GM23338 (cell line): ENCODE measurements around the gene CAMK2N2. TPM values are rescaled to one million over a fixed set of nuclear protein-coding genes. Genes with fewer than 3 reads are reported as not detected.
A peak's percentile ranks its signal among the peaks of the same experiment; 100 is the strongest.

Experiments
- ATAC-seq: fragments of 200-7000 bp; cut with Tn5 transposase; 3 replicates; pipeline ENCODE4 v1.9.1; 2020
- DNase-seq: peaks from one replicate; pipeline ENCODE4 v3.0.0-alpha.2; 2015; ENCODE audit warnings: low spot score
- H2AFZ ChIP-seq: fragments of 200-600 bp; sonication (generic); 2 replicates; pipeline ENCODE4 v1.8.0; 2016; ENCODE audit warnings: antibody characterized with exemption, mild to moderate bottlenecking, moderate library complexity
- H3F3A ChIP-seq: fragments of 200-600 bp; sonication (generic); replicated peaks from 2 replicates; pipeline ENCODE4 v1.8.0; 2017; ENCODE audit warnings: antibody characterized with exemption, mixed run types, low read depth
- H3K27ac ChIP-seq: fragments of 200-600 bp; sonication (generic); 2 replicates; pipeline ENCODE4 v1.6.1; 2016; ENCODE audit warnings: low read depth
- H3K27me3 ChIP-seq: fragments of 200-600 bp; sonication (generic); 2 replicates; pipeline ENCODE4 v1.8.0; 2016; ENCODE audit warnings: mild to moderate bottlenecking, mixed run types, moderate library complexity; ENCODE audit not compliant: insufficient read depth
- H3K36me3 ChIP-seq: fragments of 200-600 bp; sonication (generic); 2 replicates; pipeline ENCODE4 v1.8.0; 2016; ENCODE audit warnings: mild to moderate bottlenecking; ENCODE audit not compliant: insufficient read depth
- H3K4me1 ChIP-seq: fragments of 200-600 bp; sonication (generic); 2 replicates; pipeline ENCODE4 v1.8.0; 2016; ENCODE audit warnings: mild to moderate bottlenecking, moderate library complexity; ENCODE audit not compliant: insufficient read depth
- H3K4me2 ChIP-seq: fragments of 200-600 bp; sonication (generic); 2 replicates; pipeline ENCODE4 v1.7.1; 2017; ENCODE audit warnings: mixed run types
- H3K4me3 ChIP-seq: fragments of 200-600 bp; sonication (generic); 2 replicates; pipeline ENCODE4 v1.6.1; 2016; ENCODE audit warnings: mixed run types
- H3K79me2 ChIP-seq: fragments of 200-600 bp; sonication (generic); replicated peaks from 2 replicates; pipeline ENCODE4 v1.8.0; 2017; ENCODE audit warnings: mild to moderate bottlenecking; ENCODE audit not compliant: insufficient read depth
- H3K9me2 ChIP-seq: fragments of 200-600 bp; sonication (generic); 2 replicates; pipeline ENCODE4 v1.8.0; 2017; ENCODE audit not compliant: insufficient read depth
- H4K20me1 ChIP-seq: fragments of 200-600 bp; sonication (generic); replicated peaks from 2 replicates; pipeline ENCODE4 v1.8.0; 2017; ENCODE audit warnings: mild to moderate bottlenecking; ENCODE audit not compliant: insufficient read depth
- H3K27ac Mint-ChIP-seq: 2 replicates; pipeline ENCODE4 v1.8.0; 2020; ENCODE audit warnings: inconsistent platforms, mild to moderate bottlenecking, moderate library complexity, mixed read lengths
- H3K27me3 Mint-ChIP-seq: 3 replicates; pipeline ENCODE4 v1.8.0; 2022; ENCODE audit warnings: low read depth, mild to moderate bottlenecking, moderate library complexity, mixed read lengths, inconsistent platforms; ENCODE audit not compliant: insufficient read depth, poor library complexity
- H3K36me3 Mint-ChIP-seq: 3 replicates; pipeline ENCODE4 v1.8.0; 2021; ENCODE audit warnings: low read depth, mild to moderate bottlenecking, inconsistent platforms, moderate library complexity, mixed read lengths
- H3K4me1 Mint-ChIP-seq: 3 replicates; pipeline ENCODE4 v1.8.0; 2020; ENCODE audit warnings: mild to moderate bottlenecking, inconsistent platforms, mixed read lengths
- H3K4me3 Mint-ChIP-seq: 3 replicates; pipeline ENCODE4 v1.8.0; 2021; ENCODE audit warnings: moderate library complexity, mild to moderate bottlenecking, inconsistent platforms, mixed read lengths
- H3K9me3 Mint-ChIP-seq: 3 replicates; pipeline ENCODE4 v1.8.0; 2020; ENCODE audit warnings: moderate library complexity, mild to moderate bottlenecking, inconsistent platforms, mixed read lengths
- CREB1 ChIP-seq: fragments of 250-450 bp; sonication (Bioruptor Pico); IDR thresholded peaks from 2 replicates; pipeline ENCODE4 v1.5.0; 2020; ENCODE audit warnings: low read depth, mild to moderate bottlenecking, moderate library complexity
- EZH2phosphoT487 ChIP-seq: fragments of 200-600 bp; sonication (generic); IDR thresholded peaks from one replicate; pipeline ENCODE4 v1.8.1; 2018; ENCODE audit warnings: antibody characterized with exemption; ENCODE audit not compliant: unreplicated experiment
- JUNB ChIP-seq: IDR thresholded peaks from one replicate; pipeline ENCODE4 v1.6.1; 2016; ENCODE audit warnings: antibody characterized with exemption; ENCODE audit not compliant: unreplicated experiment
- NANOG ChIP-seq: IDR thresholded peaks from 2 replicates; pipeline ENCODE4 v1.6.1; 2016; ENCODE audit warnings: antibody characterized with exemption, borderline replicate concordance
- POLR2AphosphoS5 ChIP-seq: IDR thresholded peaks from 2 replicates; pipeline ENCODE4 v1.6.1; 2016; ENCODE audit warnings: antibody characterized with exemption, low read depth
- STAT1 ChIP-seq: IDR thresholded peaks from one replicate; pipeline ENCODE4 v1.6.1; 2016; ENCODE audit warnings: antibody characterized with exemption; ENCODE audit not compliant: unreplicated experiment
- ZNF331 ChIP-seq: fragments of 250-450 bp; sonication (Bioruptor Pico); IDR thresholded peaks from 2 replicates; pipeline ENCODE4 v1.5.0; 2020; ENCODE audit warnings: low read depth, mild to moderate bottlenecking, moderate library complexity
- polyA plus RNA-seq: library from polyadenylated mRNA; unstranded; fragments of >200 nt; fragmentation: Nextera tagmentation; extraction: Ambion mirVana; gene quantifications from 2 replicates; pipeline ENCODE4 v1.2.1, GENCODE V29; 2016
- total RNA-seq: library from RNA; depleted of rRNA; stranded (reverse); fragments of >200 nt; shearing (Covaris generic); gene quantifications from 2 replicates; pipeline ENCODE4 v1.2.3, GENCODE V29; 2014
- TF ChIP-seq, protein P1 (sequence below): fragments of 250-450 bp; sonication (Bioruptor Pico); IDR thresholded peaks from 2 replicates; pipeline ENCODE4 v1.5.0; 2020; ENCODE audit warnings: mild to moderate bottlenecking, moderate library complexity
- TF ChIP-seq, protein P2 (sequence below), 2 experiments: fragments of 200-600 bp in 1 of 2; sonication (generic) in 1 of 2; conservative IDR thresholded peaks; 2 replicates each; pipeline versions ENCODE4 v1.5.1 to v1.6.1; 2016 to 2017; ENCODE audit warnings: antibody characterized with exemption in 2 of 2, low read depth in 2 of 2, mild to moderate bottlenecking in 2 of 2, moderate library complexity in 1 of 2
- TF ChIP-seq, protein P3 (sequence below): IDR thresholded peaks from 2 replicates; pipeline ENCODE4 v1.6.1; 2016; ENCODE audit warnings: antibody characterized with exemption

CAMK2N2 gene
- total and polyA plus RNA-seq, 2 experiments from 2014 or later: 0.32 to 1.3 TPM

DNA sequence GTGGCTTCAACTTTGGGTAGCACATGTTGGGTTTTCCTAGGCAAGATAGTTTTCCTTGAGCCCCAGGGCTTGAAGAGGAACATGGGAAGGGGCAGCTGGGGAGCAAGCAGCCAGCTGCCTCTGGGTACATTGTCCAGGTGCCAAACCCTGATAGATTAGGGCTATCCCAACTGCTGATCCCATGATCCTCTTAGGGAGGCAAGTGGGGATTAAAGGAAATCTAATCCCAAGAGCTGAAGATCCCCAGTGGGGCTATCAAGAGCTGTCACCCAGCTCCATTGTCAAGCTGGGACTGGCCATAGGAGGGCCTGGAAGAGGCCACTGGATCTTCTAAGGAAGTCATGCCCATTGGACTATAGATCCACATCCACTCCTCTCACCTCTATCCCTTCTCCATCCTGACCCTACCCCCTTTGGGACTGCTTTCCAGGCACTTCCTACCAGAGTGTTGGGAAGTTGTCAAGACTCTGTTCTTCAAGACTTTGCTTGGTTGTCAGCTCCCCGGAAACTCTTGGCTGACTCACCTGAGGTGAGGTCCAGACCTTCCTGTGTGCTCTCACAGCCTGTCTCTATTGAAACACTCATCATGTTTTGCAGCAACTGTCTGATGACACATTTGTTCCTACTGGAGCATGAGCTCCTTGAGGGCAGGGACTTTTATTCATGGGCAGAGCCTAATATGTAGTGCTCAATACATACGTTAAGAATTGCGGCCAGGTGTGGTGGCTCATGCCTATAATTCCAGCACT is 5.9 kb downstream of the CAMK2N2 start (continued):
- TF ChIP-seq, protein P1, sequence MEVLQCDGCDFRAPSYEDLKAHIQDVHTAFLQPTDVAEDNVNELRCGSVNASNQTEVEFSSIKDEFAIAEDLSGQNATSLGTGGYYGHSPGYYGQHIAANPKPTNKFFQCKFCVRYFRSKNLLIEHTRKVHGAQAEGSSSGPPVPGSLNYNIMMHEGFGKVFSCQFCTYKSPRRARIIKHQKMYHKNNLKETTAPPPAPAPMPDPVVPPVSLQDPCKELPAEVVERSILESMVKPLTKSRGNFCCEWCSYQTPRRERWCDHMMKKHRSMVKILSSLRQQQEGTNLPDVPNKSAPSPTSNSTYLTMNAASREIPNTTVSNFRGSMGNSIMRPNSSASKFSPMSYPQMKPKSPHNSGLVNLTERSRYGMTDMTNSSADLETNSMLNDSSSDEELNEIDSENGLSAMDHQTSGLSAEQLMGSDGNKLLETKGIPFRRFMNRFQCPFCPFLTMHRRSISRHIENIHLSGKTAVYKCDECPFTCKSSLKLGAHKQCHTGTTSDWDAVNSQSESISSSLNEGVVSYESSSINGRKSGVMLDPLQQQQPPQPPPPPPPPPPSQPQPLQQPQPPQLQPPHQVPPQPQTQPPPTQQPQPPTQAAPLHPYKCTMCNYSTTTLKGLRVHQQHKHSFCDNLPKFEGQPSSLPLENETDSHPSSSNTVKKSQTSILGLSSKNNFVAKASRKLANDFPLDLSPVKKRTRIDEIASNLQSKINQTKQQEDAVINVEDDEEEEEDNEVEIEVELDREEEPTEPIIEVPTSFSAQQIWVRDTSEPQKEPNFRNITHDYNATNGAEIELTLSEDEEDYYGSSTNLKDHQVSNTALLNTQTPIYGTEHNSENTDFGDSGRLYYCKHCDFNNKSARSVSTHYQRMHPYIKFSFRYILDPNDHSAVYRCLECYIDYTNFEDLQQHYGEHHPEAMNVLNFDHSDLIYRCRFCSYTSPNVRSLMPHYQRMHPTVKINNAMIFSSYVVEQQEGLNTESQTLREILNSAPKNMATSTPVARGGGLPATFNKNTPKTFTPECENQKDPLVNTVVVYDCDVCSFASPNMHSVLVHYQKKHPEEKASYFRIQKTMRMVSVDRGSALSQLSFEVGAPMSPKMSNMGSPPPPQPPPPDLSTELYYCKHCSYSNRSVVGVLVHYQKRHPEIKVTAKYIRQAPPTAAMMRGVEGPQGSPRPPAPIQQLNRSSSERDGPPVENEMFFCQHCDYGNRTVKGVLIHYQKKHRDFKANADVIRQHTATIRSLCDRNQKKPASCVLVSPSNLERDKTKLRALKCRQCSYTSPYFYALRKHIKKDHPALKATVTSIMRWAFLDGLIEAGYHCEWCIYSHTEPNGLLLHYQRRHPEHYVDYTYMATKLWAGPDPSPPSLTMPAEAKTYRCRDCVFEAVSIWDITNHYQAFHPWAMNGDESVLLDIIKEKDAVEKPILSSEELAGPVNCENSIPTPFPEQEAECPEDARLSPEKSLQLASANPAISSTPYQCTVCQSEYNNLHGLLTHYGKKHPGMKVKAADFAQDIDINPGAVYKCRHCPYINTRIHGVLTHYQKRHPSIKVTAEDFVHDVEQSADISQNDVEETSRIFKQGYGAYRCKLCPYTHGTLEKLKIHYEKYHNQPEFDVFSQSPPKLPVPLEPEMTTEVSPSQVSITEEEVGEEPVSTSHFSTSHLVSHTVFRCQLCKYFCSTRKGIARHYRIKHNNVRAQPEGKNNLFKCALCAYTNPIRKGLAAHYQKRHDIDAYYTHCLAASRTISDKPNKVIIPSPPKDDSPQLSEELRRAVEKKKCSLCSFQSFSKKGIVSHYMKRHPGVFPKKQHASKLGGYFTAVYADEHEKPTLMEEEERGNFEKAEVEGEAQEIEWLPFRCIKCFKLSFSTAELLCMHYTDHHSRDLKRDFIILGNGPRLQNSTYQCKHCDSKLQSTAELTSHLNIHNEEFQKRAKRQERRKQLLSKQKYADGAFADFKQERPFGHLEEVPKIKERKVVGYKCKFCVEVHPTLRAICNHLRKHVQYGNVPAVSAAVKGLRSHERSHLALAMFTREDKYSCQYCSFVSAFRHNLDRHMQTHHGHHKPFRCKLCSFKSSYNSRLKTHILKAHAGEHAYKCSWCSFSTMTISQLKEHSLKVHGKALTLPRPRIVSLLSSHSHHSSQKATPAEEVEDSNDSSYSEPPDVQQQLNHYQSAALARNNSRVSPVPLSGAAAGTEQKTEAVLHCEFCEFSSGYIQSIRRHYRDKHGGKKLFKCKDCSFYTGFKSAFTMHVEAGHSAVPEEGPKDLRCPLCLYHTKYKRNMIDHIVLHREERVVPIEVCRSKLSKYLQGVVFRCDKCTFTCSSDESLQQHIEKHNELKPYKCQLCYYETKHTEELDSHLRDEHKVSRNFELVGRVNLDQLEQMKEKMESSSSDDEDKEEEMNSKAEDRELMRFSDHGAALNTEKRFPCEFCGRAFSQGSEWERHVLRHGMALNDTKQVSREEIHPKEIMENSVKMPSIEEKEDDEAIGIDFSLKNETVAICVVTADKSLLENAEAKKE (CRISPR knock-in tag): no peak
- TF ChIP-seq JUNB: no peak
- no peak for TF ChIP-seq EZH2phosphoT487
- no peak for TF ChIP-seq STAT1
- no peak for TF ChIP-seq ZNF331 (CRISPR knock-in tag)
- no peak for TF ChIP-seq NANOG

DNA sequence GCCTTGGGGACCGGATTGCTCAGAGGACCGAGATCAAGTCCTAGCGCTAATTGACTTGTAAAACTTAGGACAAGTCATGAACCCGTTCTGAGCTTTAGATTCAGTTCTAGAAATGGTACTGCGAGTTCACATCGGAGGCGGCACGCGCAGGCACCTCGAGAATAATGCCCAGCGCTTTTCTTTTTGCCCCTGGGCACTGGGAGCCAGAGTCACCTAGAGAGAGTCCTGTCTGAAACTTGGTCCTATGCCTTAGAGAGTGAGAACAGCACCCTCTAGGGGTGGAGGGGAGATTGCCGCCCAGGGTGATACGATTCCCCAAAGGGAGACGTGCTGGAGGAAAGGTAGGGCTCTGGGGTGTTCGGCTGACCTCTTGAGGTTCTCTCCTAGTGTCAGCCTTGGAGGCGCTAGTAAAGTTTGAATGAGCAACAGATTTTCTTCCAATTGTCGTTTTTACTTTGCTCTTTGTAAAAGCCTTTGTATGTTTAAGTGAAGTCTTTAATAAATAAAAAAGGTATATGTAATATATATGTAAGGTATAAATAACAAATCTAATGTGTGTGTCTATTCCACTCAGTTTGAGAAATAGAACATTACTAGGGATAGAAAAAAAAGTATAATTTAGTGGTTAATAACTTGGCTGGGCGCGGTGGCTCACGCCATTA is 11.1 kb downstream of the CAMK2N2 start:
- peak overlapping the region; percentile 93 for H3K4me3 ChIP-seq
- Mint-ChIP-seq H3K27me3 (peaks cover 22% of the 10 kb centered on the region), H3K36me3 (peaks cover 8% of the 10 kb centered on the region), H3K9me3 (no peaks in the 10 kb centered on the region; the same call in 2 of the 3 replicates), H3K4me1 (peaks cover 3% of the 10 kb centered on the region; the same call in 1 of the 3 replicates), H3K4me3 (peak overlapping the region; percentile 90), H3K27ac (peak overlapping the region; percentile 84)
- no peaks in the 10 kb centered on the region for H3K9me2 ChIP-seq
- H3K79me2 ChIP-seq: peaks cover 30% of the 10 kb centered on the region
- no peaks in the 10 kb centered on the region for H3K27me3 ChIP-seq
- H4K20me1 ChIP-seq: peaks cover 24% of the 10 kb centered on the region
- peak overlapping the region; percentile 95 for H2AFZ ChIP-seq
- DNase-seq: peak; percentile 98
- peaks cover 5% of the 10 kb centered on the region; the same call in 1 of the 2 replicates for H3F3A ChIP-seq
- ATAC-seq: peak; percentile 75
- no peaks in the 10 kb centered on the region for H3K36me3 ChIP-seq
- peaks cover 3% of the 10 kb centered on the region; the same call in 1 of the 2 replicates for H3K4me1 ChIP-seq
- peak overlapping the region; percentile 98 for H3K4me2 ChIP-seq
- peak overlapping the region; percentile 84; the same call in 1 of the 2 replicates for H3K27ac ChIP-seq
- TF ChIP-seq POLR2AphosphoS5: peak; percentile 22; the same call in 1 of the 2 replicates
- TF ChIP-seq, protein P2, sequence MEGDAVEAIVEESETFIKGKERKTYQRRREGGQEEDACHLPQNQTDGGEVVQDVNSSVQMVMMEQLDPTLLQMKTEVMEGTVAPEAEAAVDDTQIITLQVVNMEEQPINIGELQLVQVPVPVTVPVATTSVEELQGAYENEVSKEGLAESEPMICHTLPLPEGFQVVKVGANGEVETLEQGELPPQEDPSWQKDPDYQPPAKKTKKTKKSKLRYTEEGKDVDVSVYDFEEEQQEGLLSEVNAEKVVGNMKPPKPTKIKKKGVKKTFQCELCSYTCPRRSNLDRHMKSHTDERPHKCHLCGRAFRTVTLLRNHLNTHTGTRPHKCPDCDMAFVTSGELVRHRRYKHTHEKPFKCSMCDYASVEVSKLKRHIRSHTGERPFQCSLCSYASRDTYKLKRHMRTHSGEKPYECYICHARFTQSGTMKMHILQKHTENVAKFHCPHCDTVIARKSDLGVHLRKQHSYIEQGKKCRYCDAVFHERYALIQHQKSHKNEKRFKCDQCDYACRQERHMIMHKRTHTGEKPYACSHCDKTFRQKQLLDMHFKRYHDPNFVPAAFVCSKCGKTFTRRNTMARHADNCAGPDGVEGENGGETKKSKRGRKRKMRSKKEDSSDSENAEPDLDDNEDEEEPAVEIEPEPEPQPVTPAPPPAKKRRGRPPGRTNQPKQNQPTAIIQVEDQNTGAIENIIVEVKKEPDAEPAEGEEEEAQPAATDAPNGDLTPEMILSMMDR (conservative IDR thresholded peaks at IDR 0.05; ENCODE audit: low read depth in 2 of 2): peak; percentile 93 to 98
- TF ChIP-seq, protein P3, sequence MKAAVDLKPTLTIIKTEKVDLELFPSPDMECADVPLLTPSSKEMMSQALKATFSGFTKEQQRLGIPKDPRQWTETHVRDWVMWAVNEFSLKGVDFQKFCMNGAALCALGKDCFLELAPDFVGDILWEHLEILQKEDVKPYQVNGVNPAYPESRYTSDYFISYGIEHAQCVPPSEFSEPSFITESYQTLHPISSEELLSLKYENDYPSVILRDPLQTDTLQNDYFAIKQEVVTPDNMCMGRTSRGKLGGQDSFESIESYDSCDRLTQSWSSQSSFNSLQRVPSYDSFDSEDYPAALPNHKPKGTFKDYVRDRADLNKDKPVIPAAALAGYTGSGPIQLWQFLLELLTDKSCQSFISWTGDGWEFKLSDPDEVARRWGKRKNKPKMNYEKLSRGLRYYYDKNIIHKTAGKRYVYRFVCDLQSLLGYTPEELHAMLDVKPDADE: no peak
- TF ChIP-seq CREB1: no peak
